ENCODE measurements around the gene CMTM5.

- TF ChIP-seq CTCF (IDR thresholded peaks at IDR 0.05) (no peak), POLR2A (IDR thresholded peaks at IDR 0.05) (no peak)
Measured at GRCh38 chr14:23398348-23398747, 21.5 kb downstream of the CMTM5 start.
